ENCODE measurements around the gene MIEF1. TPM values are rescaled to one million over a fixed set of nuclear protein-coding genes. Genes with fewer than 3 reads are reported as not detected.

Gene MIEF1
- total RNA-seq, 2 donors from 2014 or later: 16.9 to 22.7 TPM

DNA sequence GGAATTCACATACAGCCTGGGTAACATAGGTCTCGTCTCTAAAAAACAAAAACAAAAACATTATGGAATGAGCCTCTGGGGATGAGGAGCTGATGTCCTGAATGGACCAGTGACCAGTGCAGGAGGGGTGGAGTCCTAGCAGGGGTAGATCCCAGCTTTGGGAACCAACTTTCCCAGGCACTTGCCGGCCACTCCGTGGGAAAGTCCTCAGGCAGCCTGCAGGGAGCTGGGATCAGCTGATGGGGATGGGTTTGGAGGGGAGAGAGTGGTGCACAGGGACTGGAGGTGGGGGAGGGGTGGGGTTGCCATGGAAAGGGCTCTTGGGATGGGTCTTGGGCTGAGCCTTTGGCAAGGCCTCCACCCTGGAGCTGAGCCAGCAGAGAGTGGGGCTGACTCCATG is 26.2 kb upstream of the MIEF1 start:
- H3K9me3 ChIP-seq (ENCODE audit: control insufficient read depth, low read length, poor library complexity, severe bottlenecking): no peaks in the 10 kb centered on the region
- Mint-ChIP-seq H3K27me3 (peaks cover 6% of the 10 kb centered on the region), H3K4me3 (no peak overlapping the region), H3K27ac (no peak overlapping the region), H3K36me3 (ENCODE audit: low read depth) (no peaks in the 10 kb centered on the region), H3K4me1 (peaks cover 18% of the 10 kb centered on the region)
- no peak for DNase-seq
- ATAC-seq: no peak

GRCh38 chr22:39476664-39477063 is 25.4 kb upstream of the MIEF1 start:
- peaks cover 6% of the 10 kb centered on the region for H3K27me3 Mint-ChIP-seq
- H3K36me3 Mint-ChIP-seq (ENCODE audit: low read depth): no peaks in the 10 kb centered on the region
- no peak overlapping the region for H3K27ac Mint-ChIP-seq
- H3K4me3 Mint-ChIP-seq: no peak overlapping the region
- no peaks in the 10 kb centered on the region for H3K9me3 ChIP-seq (ENCODE audit: control insufficient read depth, low read length, poor library complexity, severe bottlenecking)
- peaks cover 15% of the 10 kb centered on the region for H3K4me1 Mint-ChIP-seq
- ATAC-seq: no peak
- no peak for DNase-seq

DNA sequence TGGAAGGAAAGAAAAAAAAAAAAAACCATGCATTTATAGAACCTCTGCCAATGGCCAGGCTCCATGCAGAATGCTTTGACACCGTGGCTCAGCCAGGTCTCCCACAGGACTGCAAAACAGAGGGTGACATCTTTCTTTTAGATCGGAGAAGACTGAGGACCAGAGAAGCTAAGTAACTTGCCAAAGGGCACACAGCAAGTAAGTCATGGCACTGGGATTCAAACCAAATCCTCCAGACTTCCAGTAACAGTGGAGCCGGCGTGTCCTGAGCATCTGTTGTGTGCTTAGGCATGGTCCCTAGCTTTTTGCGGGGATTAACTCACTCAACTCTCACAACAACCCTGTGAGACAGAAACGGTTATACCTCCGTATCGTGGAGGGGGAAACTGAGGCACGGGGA is 24.5 kb upstream of the MIEF1 start:
- H3K4me3 Mint-ChIP-seq: no peak overlapping the region
- no peak for DNase-seq
- no peak for ATAC-seq
- H3K9me3 ChIP-seq (ENCODE audit: control insufficient read depth, low read length, poor library complexity, severe bottlenecking): no peaks in the 10 kb centered on the region
- H3K4me1 Mint-ChIP-seq: peaks cover 10% of the 10 kb centered on the region
- peaks cover 6% of the 10 kb centered on the region for H3K27me3 Mint-ChIP-seq
- no peak overlapping the region for H3K27ac Mint-ChIP-seq
- no peaks in the 10 kb centered on the region for H3K36me3 Mint-ChIP-seq (ENCODE audit: low read depth)

GRCh38 chr22:39478441-39478850 is 23.6 kb upstream of the MIEF1 start:
- ATAC-seq (no peak), DNase-seq (no peak)
- Mint-ChIP-seq H3K27me3 (peaks cover 6% of the 10 kb centered on the region), H3K4me1 (peaks cover 6% of the 10 kb centered on the region), H3K36me3 (ENCODE audit: low read depth) (no peaks in the 10 kb centered on the region), H3K4me3 (no peak overlapping the region), H3K27ac (no peak overlapping the region)
- H3K9me3 ChIP-seq (ENCODE audit: control insufficient read depth, low read length, poor library complexity, severe bottlenecking): no peaks in the 10 kb centered on the region

DNA sequence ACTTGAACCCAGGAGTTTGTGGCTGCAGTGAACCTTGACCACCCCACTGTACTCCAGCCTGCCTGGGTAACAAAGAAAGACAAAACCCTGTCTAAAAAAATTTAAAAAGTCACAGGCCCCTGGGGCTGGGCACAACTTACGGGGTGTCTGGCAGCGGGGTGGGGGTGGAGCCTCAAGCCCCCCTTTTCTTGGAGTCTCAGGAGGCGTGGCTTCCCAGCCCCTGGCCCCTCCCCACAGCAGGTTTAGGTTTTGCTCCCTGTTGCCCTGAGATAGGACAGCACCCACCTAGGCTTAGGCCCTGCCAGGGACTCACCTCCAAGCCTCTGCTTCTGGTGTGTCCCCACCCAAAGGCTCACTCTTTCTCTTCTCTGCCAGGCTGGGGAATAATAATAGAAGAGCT is 22.8 kb upstream of the MIEF1 start:
- Mint-ChIP-seq H3K4me1 (peaks cover 6% of the 10 kb centered on the region), H3K4me3 (no peak overlapping the region), H3K36me3 (ENCODE audit: low read depth) (no peaks in the 10 kb centered on the region), H3K27ac (no peak overlapping the region), H3K27me3 (peaks cover 6% of the 10 kb centered on the region)
- DNase-seq: no peak
- no peaks in the 10 kb centered on the region for H3K9me3 ChIP-seq (ENCODE audit: control insufficient read depth, low read length, poor library complexity, severe bottlenecking)
- no peak for ATAC-seq

DNA sequence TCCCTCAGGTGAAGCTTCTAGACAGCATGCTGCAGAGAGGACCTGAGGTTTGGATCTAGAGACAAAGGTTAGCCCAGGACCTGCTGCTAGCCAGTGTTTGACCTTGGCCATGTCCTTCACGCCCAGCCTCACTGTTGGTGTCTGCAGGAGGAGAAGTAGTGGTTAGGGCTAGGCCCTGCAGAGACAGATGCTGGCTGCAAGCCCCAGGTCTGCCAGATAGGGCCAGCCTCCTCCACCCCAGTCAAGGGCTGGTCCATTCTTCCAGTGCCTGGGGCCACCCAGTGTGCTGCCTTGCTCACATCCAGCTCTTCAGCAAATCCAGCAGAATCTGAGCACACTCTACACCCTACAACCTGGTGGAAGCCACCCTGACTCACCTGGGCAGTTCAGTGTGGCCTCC is 21.5 kb upstream of the MIEF1 start:
- Mint-ChIP-seq H3K4me3 (no peak overlapping the region), H3K36me3 (ENCODE audit: low read depth) (no peaks in the 10 kb centered on the region), H3K27ac (no peak overlapping the region), H3K27me3 (peaks cover 6% of the 10 kb centered on the region), H3K4me1 (peaks cover 6% of the 10 kb centered on the region)
- no peak for DNase-seq
- H3K9me3 ChIP-seq (ENCODE audit: control insufficient read depth, low read length, poor library complexity, severe bottlenecking): no peaks in the 10 kb centered on the region
- no peak for ATAC-seq

DNA sequence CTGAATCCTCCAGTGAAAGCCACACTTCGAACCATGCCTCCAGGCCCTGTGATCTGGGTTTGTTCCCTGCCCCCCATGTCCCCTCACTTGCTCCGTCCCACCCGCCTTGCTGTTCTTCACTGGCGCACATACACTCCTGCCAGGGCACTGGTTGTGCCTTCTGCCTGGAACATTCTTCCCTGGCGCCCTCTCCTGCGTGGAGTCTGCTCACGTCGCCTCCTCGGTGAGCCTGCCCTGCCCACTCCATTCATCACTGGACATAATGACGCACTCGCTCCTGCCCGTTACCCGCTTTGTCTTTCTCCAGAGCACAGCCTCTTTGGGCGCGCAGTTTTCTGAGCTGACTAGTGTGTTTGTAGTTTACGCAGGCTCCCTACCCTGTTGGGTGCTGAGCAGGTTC is 21.0 kb upstream of the MIEF1 start:
- H3K9me3 ChIP-seq (ENCODE audit: control insufficient read depth, low read length, poor library complexity, severe bottlenecking): no peaks in the 10 kb centered on the region
- DNase-seq (no peak), ATAC-seq (no peak)
- peaks cover 6% of the 10 kb centered on the region for H3K4me1 Mint-ChIP-seq
- H3K4me3 Mint-ChIP-seq: no peak overlapping the region
- H3K27ac Mint-ChIP-seq: no peak overlapping the region
- no peaks in the 10 kb centered on the region for H3K36me3 Mint-ChIP-seq (ENCODE audit: low read depth)
- peaks cover 6% of the 10 kb centered on the region for H3K27me3 Mint-ChIP-seq

DNA sequence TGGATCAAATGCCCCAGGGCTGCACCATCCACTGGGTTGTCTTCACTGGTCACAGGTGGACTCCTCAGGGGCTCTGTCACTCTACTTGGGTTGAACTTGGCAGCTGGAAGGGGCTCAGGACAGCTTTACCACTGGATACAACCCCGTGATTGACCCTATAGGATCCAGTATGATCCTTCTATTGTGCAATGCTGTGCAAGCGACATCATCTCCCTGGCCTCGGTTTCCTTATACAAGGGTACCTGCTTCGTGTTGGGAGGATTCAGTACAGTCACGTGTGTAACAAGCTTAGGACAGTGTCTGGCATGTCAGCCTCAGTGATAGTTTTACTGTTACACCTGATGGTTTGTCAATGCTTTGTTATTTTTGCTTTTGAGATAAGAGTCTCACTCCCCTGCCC is 20.5 kb upstream of the MIEF1 start:
- DNase-seq: no peak
- peaks cover 6% of the 10 kb centered on the region for H3K4me1 Mint-ChIP-seq
- no peaks in the 10 kb centered on the region for H3K9me3 ChIP-seq (ENCODE audit: control insufficient read depth, low read length, poor library complexity, severe bottlenecking)
- no peak for ATAC-seq
- no peak overlapping the region for H3K27ac Mint-ChIP-seq
- peaks cover 6% of the 10 kb centered on the region for H3K27me3 Mint-ChIP-seq
- H3K4me3 Mint-ChIP-seq: no peak overlapping the region
- no peaks in the 10 kb centered on the region for H3K36me3 Mint-ChIP-seq (ENCODE audit: low read depth)

GRCh38 chr22:39482768-39483167 is 19.3 kb upstream of the MIEF1 start:
- DNase-seq (no peak), ATAC-seq (no peak)
- no peaks in the 10 kb centered on the region for H3K36me3 Mint-ChIP-seq (ENCODE audit: low read depth)
- no peak overlapping the region for H3K27ac Mint-ChIP-seq
- H3K4me1 Mint-ChIP-seq: peaks cover 6% of the 10 kb centered on the region
- H3K9me3 ChIP-seq (ENCODE audit: control insufficient read depth, low read length, poor library complexity, severe bottlenecking): no peaks in the 10 kb centered on the region
- H3K4me3 Mint-ChIP-seq: no peak overlapping the region
- peaks cover 6% of the 10 kb centered on the region for H3K27me3 Mint-ChIP-seq

DNA sequence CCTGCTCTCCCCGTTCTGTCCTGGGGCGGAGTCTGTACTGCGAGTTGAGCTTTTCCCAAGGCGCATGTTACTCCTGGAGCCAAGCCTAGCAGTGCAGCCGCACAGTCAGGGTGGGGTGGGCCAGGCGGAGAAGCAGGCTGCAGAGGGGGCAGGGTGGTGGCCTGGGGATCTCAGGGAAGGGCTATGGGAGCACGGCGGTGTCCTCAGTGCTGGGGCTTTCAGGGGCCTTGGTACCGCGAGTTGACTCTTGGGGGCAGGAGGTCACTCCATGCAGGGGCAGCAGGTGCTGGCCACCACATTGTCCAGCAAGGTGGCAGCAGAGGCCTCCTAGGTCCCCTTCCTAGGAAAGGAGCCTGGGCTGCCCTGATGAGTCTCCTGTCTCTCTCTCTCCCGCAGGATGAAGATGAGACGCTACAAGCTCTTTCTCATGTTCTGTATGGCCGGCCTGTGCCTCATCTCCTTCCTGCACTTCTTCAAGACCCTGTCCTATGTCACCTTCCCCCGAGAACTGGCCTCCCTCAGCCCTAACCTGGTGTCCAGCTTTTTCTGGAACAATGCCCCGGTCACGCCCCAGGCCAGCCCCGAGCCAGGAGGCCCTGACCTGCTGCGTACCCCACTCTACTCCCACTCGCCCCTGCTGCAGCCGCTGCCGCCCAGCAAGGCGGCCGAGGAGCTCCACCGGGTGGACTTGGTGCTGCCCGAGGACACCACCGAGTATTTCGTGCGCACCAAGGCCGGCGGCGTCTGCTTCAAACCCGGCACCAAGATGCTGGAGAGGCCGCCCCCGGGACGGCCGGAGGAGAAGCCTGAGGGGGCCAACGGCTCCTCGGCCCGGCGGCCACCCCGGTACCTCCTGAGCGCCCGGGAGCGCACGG is 14.9 kb upstream of the MIEF1 start:
- Mint-ChIP-seq H3K36me3 (ENCODE audit: low read depth) (no peaks in the 10 kb centered on the region), H3K27ac (no peak overlapping the region), H3K27me3 (no peaks in the 10 kb centered on the region), H3K4me1 (peaks cover 9% of the 10 kb centered on the region), H3K4me3 (no peak overlapping the region)
- no peaks in the 10 kb centered on the region for H3K9me3 ChIP-seq (ENCODE audit: control insufficient read depth, low read length, poor library complexity, severe bottlenecking)
- ATAC-seq: no peak
- no peak for DNase-seq

- no peak overlapping the region for H3K27ac Mint-ChIP-seq
- ATAC-seq: no peak
- no peaks in the 10 kb centered on the region for H3K9me3 ChIP-seq (ENCODE audit: control insufficient read depth, low read length, poor library complexity, severe bottlenecking)
- H3K36me3 Mint-ChIP-seq (ENCODE audit: low read depth): no peaks in the 10 kb centered on the region
- no peak for DNase-seq
- H3K27me3 Mint-ChIP-seq: peaks cover under 1% of the 10 kb centered on the region
- H3K4me3 Mint-ChIP-seq: no peak overlapping the region
- peaks cover 9% of the 10 kb centered on the region for H3K4me1 Mint-ChIP-seq
Measured at GRCh38 chr22:39487826-39488520, 14.1 kb upstream of the MIEF1 start.

DNA sequence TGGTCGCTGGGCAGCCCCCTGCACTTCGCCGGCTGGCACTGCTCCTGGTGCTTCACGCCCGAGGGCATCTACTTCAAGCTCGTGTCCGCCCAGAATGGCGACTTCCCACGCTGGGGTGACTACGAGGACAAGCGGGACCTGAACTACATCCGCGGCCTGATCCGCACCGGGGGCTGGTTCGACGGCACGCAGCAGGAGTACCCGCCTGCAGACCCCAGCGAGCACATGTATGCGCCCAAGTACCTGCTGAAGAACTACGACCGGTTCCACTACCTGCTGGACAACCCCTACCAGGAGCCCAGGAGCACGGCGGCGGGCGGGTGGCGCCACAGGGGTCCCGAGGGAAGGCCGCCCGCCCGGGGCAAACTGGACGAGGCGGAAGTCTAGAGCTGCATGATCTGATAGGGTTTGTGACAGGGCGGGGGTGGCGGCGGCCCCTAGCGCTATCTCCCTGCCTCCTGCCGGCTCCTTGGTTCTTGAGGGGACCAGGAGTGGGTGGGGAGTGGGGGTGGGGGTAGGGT is 13.5 kb upstream of the MIEF1 start:
- ATAC-seq (no peak), DNase-seq (no peak)
- Mint-ChIP-seq H3K4me3 (no peak overlapping the region), H3K27me3 (peaks cover 6% of the 10 kb centered on the region), H3K4me1 (peaks cover 14% of the 10 kb centered on the region), H3K36me3 (ENCODE audit: low read depth) (no peaks in the 10 kb centered on the region), H3K27ac (no peak overlapping the region)
- no peaks in the 10 kb centered on the region for H3K9me3 ChIP-seq (ENCODE audit: control insufficient read depth, low read length, poor library complexity, severe bottlenecking)

DNA sequence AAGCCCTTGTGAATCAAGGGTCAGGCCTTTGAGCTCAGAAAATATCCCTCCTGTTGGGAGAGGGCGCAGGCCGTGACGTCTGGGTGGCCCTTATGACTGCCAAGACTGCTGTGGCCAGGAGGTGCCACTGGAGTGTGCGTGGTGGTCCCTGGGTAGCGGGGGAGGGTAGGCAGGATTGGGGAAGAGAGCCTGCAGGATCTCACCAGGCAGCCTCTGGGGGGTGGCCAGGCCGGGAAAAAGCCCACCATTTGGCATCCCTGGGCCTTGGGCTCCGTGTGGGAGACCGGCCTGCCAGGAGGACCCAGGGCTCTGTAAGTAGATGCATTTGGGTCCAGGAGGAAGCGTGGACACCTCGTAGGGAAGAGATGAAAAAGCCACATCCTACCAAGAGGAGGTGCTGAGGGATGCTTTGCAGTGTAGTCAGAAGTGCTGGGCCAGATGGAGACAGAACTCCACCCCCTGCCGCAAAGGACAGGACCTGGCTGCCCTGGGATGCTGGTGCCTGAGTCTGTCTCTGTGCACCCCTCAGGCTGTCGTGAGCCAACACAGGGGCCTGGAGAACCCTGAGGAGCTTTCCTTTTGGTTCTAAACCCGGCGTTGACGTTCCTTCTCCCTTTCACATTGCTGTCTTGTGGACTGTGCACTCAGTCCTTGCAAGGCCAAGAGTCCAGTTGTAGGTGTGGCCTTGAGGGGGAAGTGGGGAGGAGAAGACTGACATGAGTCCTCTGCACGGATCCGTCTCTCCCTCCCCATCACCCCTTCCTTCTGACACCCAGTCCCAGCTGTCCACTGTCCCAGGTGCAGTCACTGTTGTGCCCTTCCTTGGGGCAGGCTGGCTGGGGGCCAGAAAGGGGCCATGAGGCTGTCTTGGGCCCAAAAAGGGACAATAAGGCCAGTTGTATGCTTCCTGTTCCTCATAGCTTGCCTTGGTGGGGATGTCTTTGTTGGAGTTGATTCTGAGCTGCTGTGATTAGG is 12.7 kb upstream of the MIEF1 start:
- Mint-ChIP-seq H3K36me3 (ENCODE audit: low read depth) (no peaks in the 10 kb centered on the region), H3K27me3 (peaks cover 6% of the 10 kb centered on the region), H3K27ac (no peak overlapping the region), H3K4me3 (no peak overlapping the region), H3K4me1 (peaks cover 14% of the 10 kb centered on the region)
- ATAC-seq (no peak), DNase-seq (no peak)
- no peaks in the 10 kb centered on the region for H3K9me3 ChIP-seq (ENCODE audit: control insufficient read depth, low read length, poor library complexity, severe bottlenecking)

All from T-helper 17 cell (primary cell).